Stimulated activated CD4-positive, alpha-beta T cell treated with anti-CD3 and anti-CD28 coated beads, Interleukin-4, amount 100 ng/mL, for 4 hours (primary cell): ENCODE measurements around the gene XPNPEP3.
"Not testable (repeated sequence)": the region's sequence is repeated elsewhere in the genome, so short reads cannot be mapped to it uniquely, and the experiment has no call there.

Experiments used
- DNase-seq, 2 experiments: peaks; one replicate each; pipeline ENCODE4 v3.0.0-alpha.2; 2020

The XPNPEP3 gene

GRCh38 chr22:40856513-40857308, at the start of gene XPNPEP3, which contains the start of gene ST13:
TSS of gene XPNPEP3 (plus strand) at chr22:40857148. CDS start at chr22:40857182, 34 bp downstream.
TSS of gene ST13 (minus strand) at chr22:40856639. CDS start at chr22:40856540, 99 bp downstream.
- peak; percentile 96 to 97 for DNase-seq

- no peak for DNase-seq
Measured at GRCh38 chr22:40808018-40808841, 48.7 kb upstream of the XPNPEP3 start.

GRCh38 chr22:40813912-40814315, 43.0 kb upstream of the XPNPEP3 start:
- no peak for DNase-seq

GRCh38 chr22:40817737-40818136, 39.2 kb upstream of the XPNPEP3 start:
- no peak for DNase-seq

GRCh38 chr22:40818192-40818746, 38.7 kb upstream of the XPNPEP3 start:
- no peak for DNase-seq

- peak; percentile 84 to 85 for DNase-seq
Measured at GRCh38 chr22:40818747-40819598, 38.0 kb upstream of the XPNPEP3 start, which contains the start of gene SLC25A17. TSS of gene SLC25A17 (minus strand) at chr22:40819346. CDS start at chr22:40819248, 98 bp downstream.

GRCh38 chr22:40819599-40820140, 37.3 kb upstream of the XPNPEP3 start:
- no peak for DNase-seq

GRCh38 chr22:40823426-40823825, 33.5 kb upstream of the XPNPEP3 start:
- DNase-seq, result no peak

- not testable (repeated sequence) for DNase-seq
Measured at GRCh38 chr22:40826292-40826691, 30.7 kb upstream of the XPNPEP3 start.

GRCh38 chr22:40826984-40827741, 29.8 kb upstream of the XPNPEP3 start:
- no peak for DNase-seq

- DNase-seq, result no peak
Measured at GRCh38 chr22:40829131-40829530, 27.8 kb upstream of the XPNPEP3 start.

GRCh38 chr22:40834619-40835018, 22.3 kb upstream of the XPNPEP3 start:
- no peak for DNase-seq

GRCh38 chr22:40838486-40838885, 18.5 kb upstream of the XPNPEP3 start:
- no peak for DNase-seq

- no peak for DNase-seq
Measured at GRCh38 chr22:40844951-40845350, 12.0 kb upstream of the XPNPEP3 start.

- not testable (repeated sequence) for DNase-seq
Measured at GRCh38 chr22:40845816-40846215, 11.1 kb upstream of the XPNPEP3 start.

- no peak for DNase-seq
Measured at GRCh38 chr22:40853333-40853732, 3.6 kb upstream of the XPNPEP3 start.

- DNase-seq, result no peak
Measured at GRCh38 chr22:40853961-40854360, 3.0 kb upstream of the XPNPEP3 start.

- DNase-seq, result peak in 1 of 2 experiments; percentile 8
Measured at GRCh38 chr22:40855071-40855978, 1.6 kb upstream of the XPNPEP3 start.

GRCh38 chr22:40855979-40856512, 902 bp upstream of the XPNPEP3 start:
- no peak for DNase-seq
